CD14-positive monocyte (primary cell): ENCODE measurements around the gene SNU13. TPM values are rescaled to one million over a fixed set of nuclear protein-coding genes. Genes with fewer than 3 reads are reported as not detected.
A peak's percentile ranks its signal among the peaks of the same experiment; 100 is the strongest.
"Not testable (repeated sequence)": the region's sequence is repeated elsewhere in the genome, so short reads cannot be mapped to it uniquely, and the experiment has no call there.

Source experiments
- DNase-seq, 3 donors: peaks; one replicate each; pipeline ENCODE4 v3.0.0-alpha.2; 2011 to 2022
- H2AFZ ChIP-seq: 2 replicates; pipeline ENCODE4 v1.6.0; 2012; ENCODE audit warnings: mild to moderate bottlenecking, low read depth, low read length, inconsistent platforms; ENCODE audit not compliant: insufficient read depth, poor library complexity, severe bottlenecking
- H3K27ac ChIP-seq, 2 donors: 1 replicate in 1 of 2; 2 replicates in 1 of 2; pipeline ENCODE4 v1.5.1; 2012 to 2013; ENCODE audit warnings: low read length in 2 of 2, control low read depth in 1 of 2, inconsistent platforms in 1 of 2, low read depth in 1 of 2, mild to moderate bottlenecking in 1 of 2
- H3K27me3 ChIP-seq, 2 donors: one replicate each; pipeline versions ENCODE4 v1.6.0 to v1.6.1; 2011 to 2013; ENCODE audit warnings: low read length in 2 of 2; ENCODE audit not compliant: control insufficient read depth in 2 of 2, insufficient read depth in 2 of 2
- H3K36me3 ChIP-seq, 2 donors: replicated peaks in 1 of 2; 1 replicate in 1 of 2; 2 replicates in 1 of 2; pipeline versions ENCODE4 v1.5.1 to v1.6.1; 2012 to 2013; ENCODE audit warnings: low read length in 2 of 2, control low read depth in 1 of 2, inconsistent platforms in 1 of 2, mild to moderate bottlenecking in 1 of 2; ENCODE audit not compliant: insufficient read depth in 2 of 2, control insufficient read depth in 1 of 2
- H3K4me1 ChIP-seq, 2 donors: 1 replicate in 1 of 2; 2 replicates in 1 of 2; pipeline versions ENCODE4 v1.5.1 to v1.6.1; 2012 to 2013; ENCODE audit warnings: low read length in 2 of 2, control low read depth in 1 of 2, inconsistent platforms in 1 of 2, mild to moderate bottlenecking in 1 of 2, moderate library complexity in 1 of 2; ENCODE audit not compliant: insufficient read depth in 2 of 2, control insufficient read depth in 1 of 2
- H3K4me2 ChIP-seq: replicated peaks from 2 replicates; pipeline ENCODE3; 2012; ENCODE audit warnings: low read length, moderate library complexity, mild to moderate bottlenecking; ENCODE audit not compliant: poor library complexity, severe bottlenecking; ENCODE audit errors: extremely low read depth
- H3K4me3 ChIP-seq, 3 experiments: fragments of 200-600 bp in 1 of 3; sonication (generic) in 1 of 3; replicated peaks in 1 of 3; 1 replicate in 2 of 3; 2 replicates in 1 of 3; pipeline ENCODE4 v1.5.1; 2011 to 2013; ENCODE audit warnings: low read length in 3 of 3, mild to moderate bottlenecking in 3 of 3, control low read depth in 2 of 3, low read depth in 2 of 3, inconsistent platforms in 1 of 3, moderate library complexity in 1 of 3
- H3K79me2 ChIP-seq: 2 replicates; pipeline ENCODE4 v1.6.0; 2012; ENCODE audit warnings: mild to moderate bottlenecking, control low read depth, inconsistent platforms, low read length, moderate library complexity; ENCODE audit not compliant: insufficient read depth
- H3K9ac ChIP-seq: 2 replicates; pipeline ENCODE4 v1.6.0; 2017; ENCODE audit warnings: low read length, mild to moderate bottlenecking; ENCODE audit not compliant: insufficient read depth, poor library complexity, severe bottlenecking
- H3K9me3 ChIP-seq, 2 donors: replicated peaks in 1 of 2; 1 replicate in 1 of 2; 2 replicates in 1 of 2; pipeline versions ENCODE4 v1.5.1 to v1.6.1; 2012 to 2013; ENCODE audit warnings: low read length in 2 of 2, control low read depth in 1 of 2; ENCODE audit not compliant: control insufficient read depth in 1 of 2, insufficient read depth in 1 of 2
- H4K20me1 ChIP-seq: 2 replicates; pipeline ENCODE4 v1.6.0; 2012; ENCODE audit warnings: mild to moderate bottlenecking, low read length, control low read depth, moderate library complexity; ENCODE audit not compliant: insufficient read depth
- H3K27ac Mint-ChIP-seq, 7 donors: one replicate each; pipeline ENCODE4 v1.8.0; 2020; ENCODE audit warnings: mild to moderate bottlenecking in 7 of 7, mixed read lengths in 7 of 7, moderate library complexity in 6 of 7, inconsistent platforms in 2 of 7
- H3K27me3 Mint-ChIP-seq, 3 donors: one replicate each; pipeline ENCODE4 v1.8.0; 2021 to 2022; ENCODE audit warnings: low read depth in 3 of 3, mild to moderate bottlenecking in 3 of 3, mixed read lengths in 3 of 3, moderate library complexity in 3 of 3, inconsistent platforms in 1 of 3
- H3K36me3 Mint-ChIP-seq, 2 donors: one replicate each; pipeline ENCODE4 v1.8.0; 2020; ENCODE audit warnings: mixed read lengths in 2 of 2, inconsistent platforms in 1 of 2, mild to moderate bottlenecking in 1 of 2
- H3K4me1 Mint-ChIP-seq: one replicate; pipeline ENCODE4 v1.8.0; 2020; ENCODE audit warnings: mild to moderate bottlenecking, mixed read lengths
- H3K4me3 Mint-ChIP-seq, 2 donors: one replicate each; pipeline ENCODE4 v1.8.0; 2020; ENCODE audit warnings: mild to moderate bottlenecking in 2 of 2, mixed read lengths in 2 of 2, moderate library complexity in 1 of 2
- H3K9me3 Mint-ChIP-seq, 7 donors: one replicate each; pipeline ENCODE4 v1.8.0; 2020 to 2022; ENCODE audit warnings: mixed read lengths in 7 of 7, mild to moderate bottlenecking in 6 of 7, moderate library complexity in 6 of 7, inconsistent platforms in 2 of 7
- WGBS: methylation state at CpG from one replicate; pipeline ENCODE4 v1.1.5; 2013; ENCODE audit warnings: missing lambda C conversion rate; ENCODE audit not compliant: insufficient coverage; 5-methylcytosine and 5-hydroxymethylcytosine counted together
- intact Hi-C, 2 donors: fragments of 100-400 bp; cut with micrococcal nuclease; formaldehyde crosslinking; loops; one replicate each; pipeline versions ENCODE4 v1.15.0 to v1.15.1; 2023
- polyA plus RNA-seq, 3 donors: library from polyadenylated mRNA; depleted of rRNA in 1 of 3; unstranded in 2 of 3; stranded (reverse) in 1 of 3; fragments of 300-500 nt in 2 of 3; fragments of >200 nt in 1 of 3; fragmentation: Illumina TruSeq in 2 of 3; gene quantifications; 1 replicate in 2 of 3; 2 replicates in 1 of 3; pipeline ENCODE4 v1.2.3, GENCODE V29; 2012 to 2021
- TF ChIP-seq, protein P1 (sequence below): fragments of 200-600 bp; IDR thresholded peaks from one replicate; pipeline ENCODE4 v1.8.0; 2022; ENCODE audit warnings: antibody characterized with exemption, mild to moderate bottlenecking

The SNU13 gene
- polyA plus RNA-seq, 3 donors = 90.0 to 168 (median 168) TPM

GRCh38 chr22:41674846-41675340, 13.8 kb downstream of the SNU13 start:
- H3K27ac ChIP-seq = peak overlapping the region in 1 of 2 donors; percentile 17
- no peak for DNase-seq
- H3K27ac Mint-ChIP-seq = peak overlapping the region in 3 of 7 donors; percentile 25 to 36 (median 27)
- H2AFZ ChIP-seq = no peak overlapping the region
- no peak overlapping the region for H3K4me2 ChIP-seq
- peaks cover 16% of the 10 kb centered on the region for H3K79me2 ChIP-seq
- WGBS = 98% methylated on average over 10 of the region's 12 CpGs
- peaks cover 44 to 68% of the 10 kb centered on the region in 2 donors for H3K36me3 ChIP-seq
- H3K27me3 Mint-ChIP-seq = no peaks in the 10 kb centered on the region
- H3K4me1 ChIP-seq = no peaks in the 10 kb centered on the region
- TF ChIP-seq, protein P1, sequence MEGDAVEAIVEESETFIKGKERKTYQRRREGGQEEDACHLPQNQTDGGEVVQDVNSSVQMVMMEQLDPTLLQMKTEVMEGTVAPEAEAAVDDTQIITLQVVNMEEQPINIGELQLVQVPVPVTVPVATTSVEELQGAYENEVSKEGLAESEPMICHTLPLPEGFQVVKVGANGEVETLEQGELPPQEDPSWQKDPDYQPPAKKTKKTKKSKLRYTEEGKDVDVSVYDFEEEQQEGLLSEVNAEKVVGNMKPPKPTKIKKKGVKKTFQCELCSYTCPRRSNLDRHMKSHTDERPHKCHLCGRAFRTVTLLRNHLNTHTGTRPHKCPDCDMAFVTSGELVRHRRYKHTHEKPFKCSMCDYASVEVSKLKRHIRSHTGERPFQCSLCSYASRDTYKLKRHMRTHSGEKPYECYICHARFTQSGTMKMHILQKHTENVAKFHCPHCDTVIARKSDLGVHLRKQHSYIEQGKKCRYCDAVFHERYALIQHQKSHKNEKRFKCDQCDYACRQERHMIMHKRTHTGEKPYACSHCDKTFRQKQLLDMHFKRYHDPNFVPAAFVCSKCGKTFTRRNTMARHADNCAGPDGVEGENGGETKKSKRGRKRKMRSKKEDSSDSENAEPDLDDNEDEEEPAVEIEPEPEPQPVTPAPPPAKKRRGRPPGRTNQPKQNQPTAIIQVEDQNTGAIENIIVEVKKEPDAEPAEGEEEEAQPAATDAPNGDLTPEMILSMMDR = no peak
- H3K9me3 ChIP-seq = no peaks in the 10 kb centered on the region
- intact Hi-C loops = no loop called here
- no peak overlapping the region for H3K9ac ChIP-seq
- no peak overlapping the region for H3K4me3 ChIP-seq
- peaks cover 6% of the 10 kb centered on the region for H4K20me1 ChIP-seq
- no peaks in the 10 kb centered on the region for H3K9me3 Mint-ChIP-seq
- H3K4me1 Mint-ChIP-seq = no peaks in the 10 kb centered on the region
- H3K27me3 ChIP-seq = no peaks in the 10 kb centered on the region
- no peak overlapping the region for H3K4me3 Mint-ChIP-seq
- H3K36me3 Mint-ChIP-seq = peaks cover 50 to 81% of the 10 kb centered on the region in 2 donors

GRCh38 chr22:41672780-41673509, 15.7 kb downstream of the SNU13 start:
- WGBS = 100% methylated on average over 3 of the region's 6 CpGs
- H3K4me3 ChIP-seq = no peak overlapping the region

DNA sequence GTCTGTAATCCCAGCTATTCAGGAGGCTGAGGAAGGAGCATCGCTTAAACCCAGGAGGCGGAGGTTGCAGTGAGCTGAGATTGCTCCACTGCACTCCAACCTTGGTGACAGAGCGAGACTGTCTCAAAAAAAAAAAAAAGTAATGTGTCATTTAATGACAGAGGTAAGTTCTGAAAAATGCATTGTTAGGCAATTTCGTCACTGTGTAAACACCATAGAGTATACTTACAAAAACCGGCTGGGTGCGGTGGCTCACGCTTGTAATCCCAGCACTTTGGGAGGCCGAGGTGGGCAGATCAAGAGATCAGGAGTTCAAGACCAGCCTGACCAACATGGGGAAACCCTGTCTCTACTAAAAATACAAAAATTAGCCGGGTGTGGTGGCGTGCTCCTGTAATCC, 16.6 kb downstream of the SNU13 start:
- H3K9me3 Mint-ChIP-seq = not testable (repeated sequence)

More at GRCh38 chr22:41672780-41673509, 15.7 kb downstream of the SNU13 start:
- no peaks in the 10 kb centered on the region for H3K4me1 Mint-ChIP-seq
- H3K4me1 ChIP-seq = no peaks in the 10 kb centered on the region
- H3K4me3 Mint-ChIP-seq = no peak overlapping the region
- DNase-seq = no peak
- H2AFZ ChIP-seq = no peak overlapping the region
- H3K36me3 Mint-ChIP-seq = peaks cover 36 to 61% of the 10 kb centered on the region in 2 donors
- H3K27ac ChIP-seq = no peak overlapping the region
- H3K36me3 ChIP-seq = peaks cover 30 to 50% of the 10 kb centered on the region in 2 donors
- no peak overlapping the region for H3K4me2 ChIP-seq
- H3K9ac ChIP-seq = no peak overlapping the region
- H3K27me3 ChIP-seq = no peaks in the 10 kb centered on the region
- intact Hi-C loops = no loop called here
- peaks cover 6% of the 10 kb centered on the region for H4K20me1 ChIP-seq
- no peaks in the 10 kb centered on the region for H3K27me3 Mint-ChIP-seq
- no peaks in the 10 kb centered on the region for H3K9me3 ChIP-seq
- TF ChIP-seq, protein P1 = no peak
- H3K9me3 Mint-ChIP-seq = no peaks in the 10 kb centered on the region
- peaks cover 3% of the 10 kb centered on the region for H3K79me2 ChIP-seq
- H3K27ac Mint-ChIP-seq = peak overlapping the region in 2 of 7 donors; percentile 30 to 50

More for the DNA sequence above, 16.6 kb downstream of the SNU13 start:
- H3K4me1 ChIP-seq, intact Hi-C loops, H3K27me3 Mint-ChIP-seq, H3K79me2 ChIP-seq, H3K9ac ChIP-seq, H3K4me2 ChIP-seq, H2AFZ ChIP-seq, H3K4me1 Mint-ChIP-seq, H3K27me3 ChIP-seq, H4K20me1 ChIP-seq, DNase-seq, H3K9me3 ChIP-seq, H3K4me3 Mint-ChIP-seq, H3K27ac ChIP-seq, H3K4me3 ChIP-seq: not testable (repeated sequence)
- H3K36me3 ChIP-seq = peaks cover 23 to 42% of the 10 kb centered on the region in 2 donors
- peaks cover 31 to 56% of the 10 kb centered on the region in 2 donors for H3K36me3 Mint-ChIP-seq
- peak overlapping the region in 1 of 7 donors; percentile 13 for H3K27ac Mint-ChIP-seq
- 100% methylated on average over 1 of the region's 10 CpGs for WGBS
